ENCODE results near the gene KRTAP5-9.

- no peak for TF ChIP-seq CTCF (IDR thresholded peaks at IDR 0.05; ENCODE audit: poor library complexity)
- no peak for TF ChIP-seq EZH2phosphoT487 (IDR thresholded peaks at IDR 0.05; ENCODE audit: low read depth, severe bottlenecking, unreplicated experiment)
Measured at GRCh38 chr11:71501071-71501985, 46.9 kb upstream of the KRTAP5-9 start.

All from hepatocyte (in vitro differentiated cells).